ENCODE measurements around the gene TNFRSF4. TPM values are rescaled to one million over a fixed set of nuclear protein-coding genes. Genes with fewer than 3 reads are reported as not detected.

The TNFRSF4 gene
- total RNA-seq, 1 experiment from 2014 or later = 0.37 TPM

DNA sequence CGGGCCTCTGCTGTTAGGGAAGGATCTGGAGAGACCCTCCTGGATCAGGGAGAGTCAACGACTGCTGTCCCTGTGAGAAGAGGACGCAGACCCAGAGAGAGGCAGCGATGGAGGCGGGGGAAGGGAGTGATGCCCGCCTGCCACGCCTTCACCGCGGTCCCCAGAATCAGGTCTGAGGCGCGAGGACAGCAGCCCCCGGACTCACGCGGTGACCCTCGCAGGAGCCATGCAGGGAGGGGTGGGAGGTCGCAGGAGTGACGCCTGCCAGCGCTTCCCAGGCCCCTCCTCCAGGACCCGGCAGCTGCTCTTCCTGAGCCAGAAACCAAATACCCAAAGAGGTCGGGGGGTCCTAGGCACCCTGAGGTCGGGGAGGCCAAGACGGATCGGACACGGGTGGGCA is 6.2 kb upstream of the TNFRSF4 start (continued):
- TF ChIP-seq EZH2 (IDR thresholded peaks at IDR 0.05) = no peak
- TF ChIP-seq, protein P1, sequence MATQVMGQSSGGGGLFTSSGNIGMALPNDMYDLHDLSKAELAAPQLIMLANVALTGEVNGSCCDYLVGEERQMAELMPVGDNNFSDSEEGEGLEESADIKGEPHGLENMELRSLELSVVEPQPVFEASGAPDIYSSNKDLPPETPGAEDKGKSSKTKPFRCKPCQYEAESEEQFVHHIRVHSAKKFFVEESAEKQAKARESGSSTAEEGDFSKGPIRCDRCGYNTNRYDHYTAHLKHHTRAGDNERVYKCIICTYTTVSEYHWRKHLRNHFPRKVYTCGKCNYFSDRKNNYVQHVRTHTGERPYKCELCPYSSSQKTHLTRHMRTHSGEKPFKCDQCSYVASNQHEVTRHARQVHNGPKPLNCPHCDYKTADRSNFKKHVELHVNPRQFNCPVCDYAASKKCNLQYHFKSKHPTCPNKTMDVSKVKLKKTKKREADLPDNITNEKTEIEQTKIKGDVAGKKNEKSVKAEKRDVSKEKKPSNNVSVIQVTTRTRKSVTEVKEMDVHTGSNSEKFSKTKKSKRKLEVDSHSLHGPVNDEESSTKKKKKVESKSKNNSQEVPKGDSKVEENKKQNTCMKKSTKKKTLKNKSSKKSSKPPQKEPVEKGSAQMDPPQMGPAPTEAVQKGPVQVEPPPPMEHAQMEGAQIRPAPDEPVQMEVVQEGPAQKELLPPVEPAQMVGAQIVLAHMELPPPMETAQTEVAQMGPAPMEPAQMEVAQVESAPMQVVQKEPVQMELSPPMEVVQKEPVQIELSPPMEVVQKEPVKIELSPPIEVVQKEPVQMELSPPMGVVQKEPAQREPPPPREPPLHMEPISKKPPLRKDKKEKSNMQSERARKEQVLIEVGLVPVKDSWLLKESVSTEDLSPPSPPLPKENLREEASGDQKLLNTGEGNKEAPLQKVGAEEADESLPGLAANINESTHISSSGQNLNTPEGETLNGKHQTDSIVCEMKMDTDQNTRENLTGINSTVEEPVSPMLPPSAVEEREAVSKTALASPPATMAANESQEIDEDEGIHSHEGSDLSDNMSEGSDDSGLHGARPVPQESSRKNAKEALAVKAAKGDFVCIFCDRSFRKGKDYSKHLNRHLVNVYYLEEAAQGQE (IDR thresholded peaks at IDR 0.05; ENCODE audit: low read depth) = no peak
- no peak for TF ChIP-seq ATF3 (IDR thresholded peaks at IDR 0.05)
- no peak for TF ChIP-seq RAD21 (IDR thresholded peaks at IDR 0.05; ENCODE audit: low read depth)
- TF ChIP-seq SRF (IDR thresholded peaks at IDR 0.05; ENCODE audit: low read depth) = no peak
- TF ChIP-seq CBX3 (IDR thresholded peaks at IDR 0.05; ENCODE audit: low read depth) = no peak

DNA sequence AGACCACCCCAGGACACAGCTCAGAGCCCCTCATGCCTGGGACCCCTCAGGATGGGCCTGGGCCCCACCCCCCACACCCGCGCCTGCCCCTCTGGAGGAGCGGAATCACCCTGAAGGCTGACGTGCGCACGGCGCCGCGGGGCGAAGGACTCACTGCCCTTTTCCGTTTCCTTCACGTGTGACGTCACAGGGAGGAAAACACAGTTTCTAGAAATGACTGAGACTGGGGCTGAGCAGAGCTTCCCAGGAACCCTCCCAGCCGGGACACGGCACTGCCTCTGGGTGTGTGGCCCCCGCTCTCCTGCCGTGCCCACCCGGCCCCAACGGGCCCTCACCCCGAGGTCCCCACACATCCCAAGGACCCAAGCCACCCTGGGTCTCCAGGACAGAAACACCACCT is 5.4 kb upstream of the TNFRSF4 start:
- H3K27ac ChIP-seq (ENCODE audit: low read depth, low read length) = no peak overlapping the region
- H3K36me3 ChIP-seq (ENCODE audit: control insufficient read depth in 1 of 2, insufficient read depth in 2 of 2, low read length in 2 of 2) = peaks cover 20 to 28% of the 10 kb centered on the region in 2 experiments
- no peak overlapping the region for H3K4me3 ChIP-seq (replicated peaks in 1 of 2; ENCODE audit: low read depth in 1 of 2, low read length in 2 of 2)
- ATAC-seq = no peak
- CTCF ChIA-PET = no interaction called here
- H4K20me1 ChIP-seq (ENCODE audit: insufficient read depth) = no peaks in the 10 kb centered on the region
- no peak overlapping the region for H3K9ac ChIP-seq (ENCODE audit: low read length)
- POLR2A ChIA-PET = interaction anchor here (0.6 kb wide), 1 partner anchor 63 kb away, joined by 4 read pairs; no protein-coding TSS in a partner anchor
- BruUV-seq (replicated peaks) = no TSS peak
- peaks cover 11% of the 10 kb centered on the region; the same call in 1 of the 2 replicates for H3K79me2 ChIP-seq (ENCODE audit: insufficient read depth, low read length)
- RAD21 ChIA-PET (ENCODE audit: low non-redundant PET in 1 of 2, low total read pairs in 2 of 2, uncharacterized antibody in 2 of 2, unreplicated experiment in 2 of 2) = no interaction called here
- no peak overlapping the region for H2AFZ ChIP-seq (ENCODE audit: low read depth, low read length, poor library complexity, severe bottlenecking)
- H3K4me2 ChIP-seq (ENCODE audit: low read length) = no peak overlapping the region
- H3K9me3 ChIP-seq (ENCODE audit: control insufficient read depth in 1 of 2, insufficient read depth in 1 of 2, low read depth in 1 of 2, low read length in 2 of 2) = no peaks in the 10 kb centered on the region
- no peak for TF ChIP-seq ZFX (IDR thresholded peaks at IDR 0.05)
- TF ChIP-seq, protein P2, sequence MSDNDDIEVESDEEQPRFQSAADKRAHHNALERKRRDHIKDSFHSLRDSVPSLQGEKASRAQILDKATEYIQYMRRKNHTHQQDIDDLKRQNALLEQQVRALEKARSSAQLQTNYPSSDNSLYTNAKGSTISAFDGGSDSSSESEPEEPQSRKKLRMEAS (IDR thresholded peaks at IDR 0.05) = no peak
- TF ChIP-seq EZH2 (IDR thresholded peaks at IDR 0.05) = no peak
- TF ChIP-seq YY1 (IDR thresholded peaks at IDR 0.05; ENCODE audit: extremely low read depth, insufficient replicate concordance, low read depth, low read length) = no peak
- no peak for DNase-seq (ENCODE audit: low read depth, low spot score)
- no peaks in the 10 kb centered on the region for H3K27me3 ChIP-seq (ENCODE audit: insufficient read depth, low read length)
- peaks cover 0 to 7% of the 10 kb centered on the region in 2 experiments; a peak in 2 of 4 replicates for H3K4me1 ChIP-seq (ENCODE audit: control insufficient read depth in 1 of 2, insufficient read depth in 2 of 2, low read length in 2 of 2)
- no peaks in the 10 kb centered on the region for H3K9me2 ChIP-seq (ENCODE audit: insufficient read depth)
- intact Hi-C loops (cut with micrococcal nuclease) = no loop called here

Data from HCT116 (cell line).